Kasumi-1 (cell line): Measurements from ENCODE around the gene INPP5D.
"Not testable (repeated sequence)": the region's sequence is repeated elsewhere in the genome, so short reads cannot be mapped to it uniquely, and the experiment has no call there.

Experiments
- DNase-seq, 2 experiments: peaks; one replicate each; lab custom pipeline; 2025; lab: John Stamatoyannopoulos, UW

Gene INPP5D

GRCh38 chr2:233141901-233142300 lies 81.8 kb downstream of the INPP5D start:
- no peak for DNase-seq

DNA sequence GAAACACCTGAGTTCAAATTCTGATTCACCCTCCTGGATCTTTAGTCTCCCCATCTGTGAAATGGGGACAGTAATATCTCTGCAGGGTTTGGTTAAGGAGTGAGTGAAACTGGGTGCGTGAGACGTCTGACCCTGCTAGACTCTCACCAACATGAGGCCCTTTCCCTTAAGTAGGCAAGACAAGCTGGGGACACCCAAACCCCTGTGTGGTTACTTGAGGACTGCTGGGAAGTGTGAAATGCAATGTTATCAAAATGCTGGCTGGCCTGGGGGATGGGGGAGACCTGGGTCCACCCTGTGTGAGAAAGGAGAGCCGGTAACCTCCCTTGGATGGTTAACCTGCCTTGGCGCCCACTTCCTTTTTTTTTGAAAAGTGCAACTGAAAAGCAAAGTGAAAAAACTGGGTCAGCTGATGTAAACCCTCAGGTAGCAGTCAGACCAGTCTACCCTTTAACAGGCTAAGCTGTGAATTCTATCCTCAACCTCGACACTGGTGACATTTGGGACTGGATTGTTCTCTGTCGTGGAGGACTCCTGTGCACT lies 82.3 kb downstream of the INPP5D start:
- no peak for DNase-seq

- DNase-seq: no peak
Measured at GRCh38 chr2:233143700-233144331, 83.7 kb downstream of the INPP5D start.

DNA sequence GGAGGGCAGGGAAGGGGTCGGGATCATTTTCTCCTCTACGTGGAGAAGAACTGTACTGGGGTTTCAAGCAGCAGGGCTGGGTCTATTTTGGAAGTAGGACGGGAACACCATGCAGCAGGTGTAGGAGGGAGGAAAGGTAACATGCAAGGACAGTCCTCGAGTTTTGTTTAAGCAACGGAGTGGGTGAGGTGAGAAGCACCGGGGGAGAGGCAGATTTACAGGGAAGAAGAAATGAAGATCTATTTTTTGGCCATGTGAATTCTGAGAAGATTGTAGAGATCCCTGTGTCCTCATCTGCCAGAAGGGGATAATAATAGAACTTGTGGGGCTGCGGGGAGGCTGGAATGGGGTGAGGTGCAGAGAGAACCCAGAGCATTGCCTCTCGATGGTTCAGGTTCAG lies 85.6 kb downstream of the INPP5D start:
- DNase-seq: no peak

- no peak for DNase-seq
Measured at GRCh38 chr2:233146194-233146593, 86.1 kb downstream of the INPP5D start.

DNA sequence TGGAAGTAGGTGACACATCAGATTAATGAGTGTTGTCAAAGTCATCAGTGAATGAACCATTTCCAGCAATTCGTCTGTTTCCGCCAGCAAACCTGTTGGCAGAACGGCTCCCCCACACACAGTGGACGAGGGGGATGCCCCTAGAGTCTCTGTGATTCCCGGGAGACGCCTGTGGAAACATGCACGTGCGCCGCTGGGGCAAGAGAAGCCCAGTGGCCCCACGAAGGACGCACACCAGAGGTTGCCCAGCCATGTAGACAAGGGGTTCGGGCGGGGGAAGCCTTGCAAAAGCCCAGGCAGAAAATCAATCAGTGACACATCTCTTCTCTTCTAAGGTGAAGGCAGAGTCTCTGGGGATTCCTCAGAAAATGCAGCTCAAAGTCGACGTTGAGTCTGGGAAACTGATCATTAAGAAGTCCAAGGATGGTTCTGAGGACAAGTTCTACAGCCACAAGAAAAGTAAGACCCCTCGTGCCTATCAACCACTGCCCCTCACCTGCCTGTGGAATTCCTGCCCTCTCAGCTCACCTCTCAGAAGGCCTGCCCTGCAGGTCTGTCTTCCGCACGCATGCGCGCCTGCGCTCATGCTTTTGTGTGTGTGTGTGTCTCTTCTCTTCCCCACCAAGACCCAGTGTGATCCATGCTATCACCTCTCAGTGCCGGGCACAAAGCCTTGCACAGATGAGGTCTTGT lies 87.1 kb downstream of the INPP5D start:
- DNase-seq: no peak

DNA sequence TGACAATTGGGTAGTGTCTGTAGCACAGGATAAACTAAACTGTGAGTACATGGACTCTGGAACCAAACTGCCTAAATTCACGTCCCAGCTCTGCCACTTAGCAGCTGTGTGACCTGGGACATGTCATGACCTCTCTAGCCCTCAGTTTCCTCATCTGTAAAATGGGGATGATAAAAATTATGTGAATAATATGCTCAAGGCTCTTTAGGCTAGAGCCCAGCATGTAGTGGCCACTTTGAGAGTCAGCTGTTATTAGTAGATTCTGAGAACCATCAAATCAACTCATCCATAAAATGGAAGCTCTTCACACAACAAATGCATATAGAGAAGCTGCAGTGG lies 87.7 kb downstream of the INPP5D start:
- no peak for DNase-seq

- no peak for DNase-seq
Measured at GRCh38 chr2:233148354-233148753, 88.2 kb downstream of the INPP5D start.

DNA sequence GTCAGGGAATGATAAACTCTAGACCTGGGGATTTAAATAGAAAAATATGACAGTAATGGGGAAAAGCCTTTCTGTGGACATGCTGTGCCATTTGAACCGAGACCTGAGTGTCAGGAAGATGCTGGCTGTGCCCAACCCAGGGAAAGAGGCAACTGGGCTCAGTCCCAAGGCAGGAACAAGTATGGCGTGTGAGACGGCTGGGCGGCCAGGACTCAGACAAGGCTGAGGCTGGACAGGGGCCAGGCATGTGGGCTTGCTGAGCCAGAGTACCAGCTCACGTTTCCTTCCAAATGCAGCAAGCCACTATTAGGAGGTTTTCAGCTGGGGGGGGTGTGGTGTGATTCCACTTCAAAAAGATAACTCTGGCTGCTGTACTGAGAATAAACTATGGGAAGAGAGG lies 92.4 kb downstream of the INPP5D start:
- DNase-seq: no peak

DNA sequence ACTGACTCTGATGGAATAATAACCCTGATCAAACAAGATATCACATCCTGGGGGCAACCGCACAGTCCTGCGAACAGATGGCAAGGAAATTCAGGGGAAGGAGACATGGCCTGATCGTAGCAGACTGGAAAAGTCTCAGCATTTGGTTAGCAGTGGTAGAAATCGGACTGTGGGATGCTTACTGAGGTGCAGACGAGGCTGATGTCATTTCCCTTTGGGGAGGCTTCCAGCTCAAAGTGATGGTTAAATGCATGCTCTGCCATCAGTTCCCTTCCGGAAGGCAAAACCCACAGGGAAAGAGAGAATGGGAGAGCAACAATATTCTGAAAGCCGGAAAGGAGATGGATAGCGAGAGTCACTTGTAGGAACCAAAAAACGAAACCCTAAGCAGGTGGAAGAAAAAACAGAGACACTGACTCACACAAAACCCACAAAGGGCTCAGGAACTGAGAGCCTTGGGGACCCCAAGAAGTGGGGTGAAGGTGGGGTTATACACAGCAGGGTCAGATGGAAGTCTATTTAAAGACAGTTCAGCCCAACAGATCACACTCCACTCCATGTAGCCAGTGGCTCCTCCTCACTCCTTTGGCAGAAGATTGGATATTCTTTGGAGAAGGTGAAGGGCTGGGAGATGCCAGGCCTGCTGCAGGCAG lies 93.1 kb downstream of the INPP5D start:
- no peak for DNase-seq

- DNase-seq: no peak
Measured at GRCh38 chr2:233156001-233156400, 95.9 kb downstream of the INPP5D start.

DNA sequence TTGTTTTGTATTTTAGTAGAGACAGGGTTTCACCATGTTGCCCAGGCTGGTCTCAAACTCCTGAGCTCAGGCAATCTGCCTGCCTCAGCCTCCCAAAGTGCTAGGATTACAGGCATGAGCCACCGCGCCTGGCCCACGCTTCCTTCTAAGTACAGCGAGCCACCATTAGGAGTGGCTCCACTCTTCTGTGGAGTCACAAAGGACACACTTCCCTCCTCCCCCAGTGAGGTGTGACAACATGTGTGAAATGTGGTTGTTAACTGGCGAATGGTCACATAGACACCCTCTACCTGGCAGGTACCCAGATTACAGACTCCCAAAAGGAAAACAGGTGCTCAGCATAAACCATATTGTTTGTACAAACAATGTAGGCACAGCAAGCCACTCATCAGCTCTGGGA lies 96.3 kb downstream of the INPP5D start:
- DNase-seq: not testable (repeated sequence)

- no peak for DNase-seq
Measured at GRCh38 chr2:233161730-233162129, 101.6 kb downstream of the INPP5D start.

- no peak for DNase-seq
Measured at GRCh38 chr2:233162770-233163169, 102.6 kb downstream of the INPP5D start.

- no peak for DNase-seq
Measured at GRCh38 chr2:233163486-233164103, 103.5 kb downstream of the INPP5D start.

- no peak for DNase-seq
Measured at GRCh38 chr2:233164128-233164635, 104.0 kb downstream of the INPP5D start.

DNA sequence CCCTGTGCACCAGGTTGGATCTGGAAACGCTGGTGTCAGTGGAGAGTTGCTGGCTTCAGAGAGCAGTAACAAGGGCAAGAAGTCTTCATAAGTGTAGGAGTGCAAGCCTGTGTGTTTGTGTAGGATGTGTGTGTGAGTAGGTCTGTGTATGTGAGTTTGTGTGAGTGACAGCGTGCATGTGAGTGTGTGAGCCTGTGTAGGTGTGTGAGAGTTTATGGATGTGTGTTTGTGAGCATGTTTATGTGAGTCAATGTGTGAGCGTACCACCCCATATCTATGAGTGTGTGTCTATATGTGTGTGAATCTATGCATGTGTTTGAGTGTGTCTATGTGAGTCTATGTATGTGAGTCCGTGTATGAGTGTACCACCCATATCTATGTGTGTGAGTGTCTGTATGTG lies 104.8 kb downstream of the INPP5D start:
- DNase-seq: no peak

DNA sequence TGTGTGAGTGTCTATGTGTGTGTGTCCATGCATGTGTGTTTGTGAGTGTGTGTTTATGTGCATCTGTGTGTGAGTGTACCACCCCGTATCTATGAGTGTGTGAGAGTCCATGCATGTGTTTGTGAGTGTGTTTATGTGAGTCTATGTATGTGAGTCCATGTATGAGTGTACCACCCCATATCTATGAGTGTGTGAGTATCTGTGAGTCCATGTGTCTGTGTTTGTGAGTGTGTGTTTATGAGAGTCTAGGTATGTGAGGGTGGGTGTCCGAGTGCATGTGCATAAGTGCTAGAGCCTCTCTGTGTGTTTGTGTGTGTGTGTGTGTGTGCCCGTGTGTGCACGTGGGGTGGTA lies 105.4 kb downstream of the INPP5D start:
- DNase-seq: no peak

DNA sequence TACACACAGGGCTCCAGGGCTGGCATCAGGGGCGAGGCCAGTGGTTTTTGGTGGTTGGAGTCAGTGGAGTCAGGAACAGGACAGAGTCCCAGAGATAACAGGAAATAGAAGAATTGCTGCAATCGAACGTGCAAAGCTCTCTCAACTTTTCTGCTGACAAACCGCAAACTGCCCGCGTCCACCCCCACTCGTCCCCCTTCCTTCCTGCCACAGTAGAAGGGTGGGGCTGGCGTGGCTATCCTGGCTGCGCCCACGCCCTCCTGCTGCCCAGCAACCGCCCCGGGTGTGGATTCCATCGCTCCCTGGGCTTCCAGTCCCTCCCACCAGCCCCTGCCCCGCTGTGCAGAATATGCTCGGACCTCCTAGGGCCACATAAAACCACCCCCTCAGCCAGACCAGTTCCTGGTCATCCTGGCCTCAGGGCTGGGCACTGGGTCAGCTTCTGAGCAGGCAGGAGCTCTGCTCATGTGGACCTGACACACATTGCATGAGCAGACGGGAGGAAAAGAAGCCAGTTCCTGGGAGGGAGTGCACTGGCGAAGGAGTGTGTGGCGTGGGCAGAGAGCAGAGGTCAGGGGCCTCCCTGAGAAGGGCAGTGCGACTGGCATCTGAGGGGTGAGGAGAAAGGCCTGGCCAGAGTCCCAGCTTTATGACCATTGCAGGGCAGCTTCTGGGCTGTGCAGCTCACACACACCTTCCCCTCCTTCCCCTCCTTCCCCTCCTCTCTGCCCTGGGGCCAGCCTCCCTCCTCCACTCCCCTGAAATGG lies 105.9 kb downstream of the INPP5D start:
- DNase-seq: peak; percentile 57 to 86

- no peak for DNase-seq
Measured at GRCh38 chr2:233168445-233168844, 108.3 kb downstream of the INPP5D start.

DNA sequence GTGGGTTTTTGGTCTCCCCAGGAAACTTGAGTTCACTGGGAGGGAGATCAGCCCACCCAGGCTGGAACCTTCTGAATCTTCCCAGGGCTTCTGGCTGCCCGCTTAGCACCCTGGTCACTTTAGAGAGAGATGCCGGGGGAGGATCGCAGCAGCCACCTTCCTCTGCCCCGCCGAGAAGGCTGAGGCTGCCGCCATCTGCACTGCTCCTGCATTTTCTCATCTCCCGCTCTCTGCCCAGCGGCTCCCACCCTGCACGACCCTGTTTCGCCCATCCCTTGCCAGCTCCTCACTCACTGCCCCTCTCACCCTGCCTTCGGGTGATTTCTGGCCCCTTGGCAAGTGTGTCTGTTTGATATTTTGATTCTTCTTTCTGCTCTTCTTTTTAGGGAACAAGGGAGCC lies 108.8 kb downstream of the INPP5D start:
- no peak for DNase-seq

DNA sequence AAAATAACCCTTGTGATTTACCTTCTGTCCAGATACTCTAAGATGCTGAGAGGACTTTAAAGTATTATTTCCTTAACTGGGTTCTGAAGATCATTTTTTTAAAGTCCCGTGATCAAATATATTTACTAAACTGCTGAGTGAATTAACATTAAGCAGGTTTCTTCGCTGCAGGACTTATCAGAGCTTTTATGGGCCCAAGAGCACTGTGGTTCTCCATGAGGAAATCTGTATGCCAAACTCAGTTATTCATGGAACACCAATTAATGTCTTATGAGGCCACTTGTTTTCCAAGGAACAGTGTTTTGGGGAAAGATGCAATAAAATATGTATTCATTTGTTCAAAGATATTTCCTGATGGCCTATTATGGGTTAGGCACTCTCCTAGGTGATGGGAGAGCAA lies 111.2 kb downstream of the INPP5D start:
- DNase-seq: no peak
